Fibroblast of villous mesenchyme (primary cell): ENCODE results near the gene TRABD2B. TPM values are rescaled to one million over a fixed set of nuclear protein-coding genes. Genes with fewer than 3 reads are reported as not detected.

Experiments used
- DNase-seq: peaks from one replicate; pipeline ENCODE4 v3.0.0-alpha.2; 2010; ENCODE audit warnings: low read depth
- H3K4me3 ChIP-seq: 2 replicates; pipeline ENCODE4 v1.5.1; 2011; ENCODE audit warnings: low read depth, mild to moderate bottlenecking, low read length
- total RNA-seq: library from RNA; depleted of rRNA; stranded (reverse); fragments of >200 nt; gene quantifications from 2 replicates; pipeline ENCODE4 v1.2.3, GENCODE V29; 2012
- TF ChIP-seq, protein P1 (sequence below): IDR thresholded peaks from 2 replicates; pipeline ENCODE4 v1.5.1; 2012; ENCODE audit warnings: low read depth, mild to moderate bottlenecking, low read length; ENCODE audit not compliant: insufficient read depth

The TRABD2B gene
- total RNA-seq, 1 donor, result not detected

DNA sequence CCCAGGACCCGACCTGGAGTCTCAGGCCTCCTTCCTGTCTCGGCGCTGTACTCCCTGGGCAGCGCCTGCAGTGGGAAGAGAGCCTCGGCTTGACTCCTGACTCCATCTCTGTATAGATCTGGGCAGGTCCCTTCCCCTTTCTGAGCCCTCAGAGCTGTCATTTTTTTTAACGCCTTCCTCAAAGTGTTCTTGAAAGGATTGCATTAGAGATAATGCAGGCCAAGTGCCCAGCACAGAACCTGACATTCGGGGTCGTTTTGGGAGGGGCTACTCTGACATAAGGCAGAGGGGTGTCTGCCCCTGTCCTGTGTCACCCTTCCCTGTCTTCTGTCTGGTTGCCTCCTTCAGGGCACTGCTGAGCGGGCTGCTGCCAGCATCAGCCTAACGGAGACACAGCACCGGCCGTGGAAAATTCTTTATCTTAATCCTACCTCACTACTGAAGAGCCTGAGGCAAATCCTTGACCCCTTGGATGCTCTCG lies 271.6 kb downstream of the TRABD2B start:
- DNase-seq, result no peak
- H3K4me3 ChIP-seq, result no peak overlapping the region
- TF ChIP-seq, protein P1, sequence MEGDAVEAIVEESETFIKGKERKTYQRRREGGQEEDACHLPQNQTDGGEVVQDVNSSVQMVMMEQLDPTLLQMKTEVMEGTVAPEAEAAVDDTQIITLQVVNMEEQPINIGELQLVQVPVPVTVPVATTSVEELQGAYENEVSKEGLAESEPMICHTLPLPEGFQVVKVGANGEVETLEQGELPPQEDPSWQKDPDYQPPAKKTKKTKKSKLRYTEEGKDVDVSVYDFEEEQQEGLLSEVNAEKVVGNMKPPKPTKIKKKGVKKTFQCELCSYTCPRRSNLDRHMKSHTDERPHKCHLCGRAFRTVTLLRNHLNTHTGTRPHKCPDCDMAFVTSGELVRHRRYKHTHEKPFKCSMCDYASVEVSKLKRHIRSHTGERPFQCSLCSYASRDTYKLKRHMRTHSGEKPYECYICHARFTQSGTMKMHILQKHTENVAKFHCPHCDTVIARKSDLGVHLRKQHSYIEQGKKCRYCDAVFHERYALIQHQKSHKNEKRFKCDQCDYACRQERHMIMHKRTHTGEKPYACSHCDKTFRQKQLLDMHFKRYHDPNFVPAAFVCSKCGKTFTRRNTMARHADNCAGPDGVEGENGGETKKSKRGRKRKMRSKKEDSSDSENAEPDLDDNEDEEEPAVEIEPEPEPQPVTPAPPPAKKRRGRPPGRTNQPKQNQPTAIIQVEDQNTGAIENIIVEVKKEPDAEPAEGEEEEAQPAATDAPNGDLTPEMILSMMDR, result no peak

DNA sequence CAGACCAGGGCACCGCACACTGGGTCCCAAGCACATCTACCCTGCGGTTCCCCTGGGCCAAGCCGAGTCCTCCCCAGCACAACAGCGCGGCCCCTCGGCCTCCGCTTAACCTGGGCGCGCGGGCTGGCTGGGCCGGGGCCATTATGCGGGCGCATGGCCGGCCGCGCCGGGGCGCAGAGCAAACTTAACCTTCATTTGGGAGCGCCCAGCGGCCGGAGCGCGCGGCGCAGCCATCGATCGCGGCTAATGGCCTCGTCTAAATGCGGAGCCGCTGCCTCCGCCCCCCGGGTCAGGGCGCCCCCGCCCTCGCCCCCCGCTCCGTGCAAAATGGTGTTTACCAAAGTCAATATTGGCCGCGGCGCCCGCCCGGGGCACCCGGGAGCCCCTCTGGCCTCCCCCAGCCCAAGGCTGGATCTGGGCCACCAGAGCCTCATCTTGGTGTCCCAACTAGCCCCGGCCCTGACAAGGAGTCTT lies 272.1 kb downstream of the TRABD2B start:
- no peak for DNase-seq
- TF ChIP-seq, protein P1, result no peak
- H3K4me3 ChIP-seq, result no peak overlapping the region

DNA sequence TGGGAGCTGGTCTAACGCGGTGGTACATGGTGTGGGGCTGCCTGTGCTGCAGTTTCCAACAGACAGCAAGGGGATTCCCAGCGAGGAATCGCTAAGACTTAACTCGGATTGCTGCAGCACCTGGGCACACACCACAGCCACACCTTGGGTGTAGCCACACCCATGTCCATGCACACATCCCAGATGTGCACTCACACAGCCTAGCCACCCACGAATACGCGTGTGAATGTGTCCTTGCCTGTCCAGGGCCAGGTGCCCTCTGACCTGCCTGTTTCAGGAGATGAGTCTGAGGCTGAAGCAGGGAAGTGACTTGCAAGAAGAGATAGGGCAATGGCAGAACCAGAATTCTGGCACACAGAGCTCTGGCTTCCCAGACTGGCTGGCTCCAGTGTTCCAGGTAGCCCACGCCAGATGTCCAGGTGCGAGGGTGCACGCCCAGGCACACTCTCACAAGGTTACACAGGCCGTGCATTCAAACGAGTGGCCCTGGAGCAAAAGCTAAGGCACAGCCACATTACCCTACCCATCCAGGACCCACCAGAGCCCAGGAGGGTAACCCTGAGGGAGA lies 272.7 kb downstream of the TRABD2B start:
- DNase-seq, result no peak
- TF ChIP-seq, protein P1, result no peak
- no peak overlapping the region for H3K4me3 ChIP-seq

DNA sequence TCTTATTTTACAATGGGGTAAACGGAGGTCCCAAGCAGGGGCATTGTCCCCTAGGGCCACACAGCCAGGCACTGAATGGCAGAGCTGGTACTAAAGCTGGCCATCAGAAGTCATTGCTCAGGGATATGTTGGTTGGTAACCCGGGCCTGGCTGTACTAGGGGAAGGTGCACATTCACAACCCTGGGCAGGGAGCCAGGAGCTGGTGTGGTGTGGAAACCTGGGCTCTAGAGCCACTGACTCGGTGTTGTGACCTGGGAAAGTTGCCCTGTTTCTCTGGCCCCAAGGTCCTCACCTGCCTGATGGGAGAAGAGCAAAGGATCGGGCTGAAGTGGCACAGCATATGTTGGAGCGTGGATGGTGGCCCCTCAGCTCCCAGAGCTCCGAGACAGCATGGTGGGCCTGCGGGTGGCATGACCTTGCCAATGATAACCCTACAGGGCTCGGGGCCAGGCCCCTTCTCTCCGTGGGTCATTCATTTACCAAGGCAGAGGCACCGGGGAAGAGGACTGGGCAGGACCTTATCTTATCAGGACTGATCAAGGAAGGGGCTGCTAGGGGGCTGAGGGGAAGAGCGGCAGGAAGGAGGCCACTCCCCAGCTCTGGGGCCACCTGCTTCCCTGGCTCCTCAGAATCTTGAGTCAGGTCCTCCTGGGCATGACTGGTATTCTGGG lies 274.1 kb downstream of the TRABD2B start:
- no peak overlapping the region for H3K4me3 ChIP-seq
- DNase-seq, result no peak
- TF ChIP-seq, protein P1, result no peak

DNA sequence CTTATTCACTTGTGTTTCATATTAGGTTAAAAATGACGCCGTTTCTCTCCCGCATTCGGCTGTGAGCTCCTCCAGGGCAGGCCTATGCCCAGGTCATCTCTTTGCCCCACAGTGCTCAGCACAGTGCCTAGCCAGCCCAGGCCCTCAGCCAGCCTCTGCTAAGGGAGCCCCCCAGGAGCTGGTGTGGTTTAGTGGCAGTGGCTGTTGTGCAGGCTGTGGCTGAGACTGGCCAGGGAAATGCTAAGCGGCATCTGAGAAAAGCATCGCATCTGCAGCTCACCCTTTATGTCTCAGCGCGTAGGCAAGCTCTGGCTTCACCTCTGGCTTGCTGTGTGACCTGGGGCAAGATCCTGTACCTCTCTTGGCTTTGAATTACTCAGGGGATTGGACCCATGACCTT lies 275.1 kb downstream of the TRABD2B start:
- H3K4me3 ChIP-seq, result no peak overlapping the region
- no peak for DNase-seq
- TF ChIP-seq, protein P1, result no peak

DNA sequence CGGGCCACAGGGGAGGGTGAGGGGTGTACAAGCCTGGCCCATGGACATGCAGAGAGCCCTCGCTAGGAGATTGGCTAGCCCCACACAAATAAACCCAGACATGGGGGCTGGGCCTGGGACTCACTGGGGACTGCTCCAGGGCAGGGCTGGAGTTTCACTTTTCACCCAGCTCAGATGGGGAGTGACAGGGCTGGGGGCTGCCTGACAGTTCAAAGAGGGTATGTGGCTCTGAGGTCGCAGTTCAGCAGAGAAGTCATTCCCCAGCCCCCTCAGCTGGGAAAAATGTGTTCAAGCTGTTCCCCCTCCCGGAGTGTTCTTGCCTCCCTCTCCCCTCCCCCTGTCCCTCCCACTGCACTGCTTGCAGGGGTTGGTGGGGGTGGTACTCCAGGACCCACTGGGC lies 277.1 kb downstream of the TRABD2B start:
- DNase-seq, result no peak
- TF ChIP-seq, protein P1, result no peak

More for the DNA sequence above, 277.1 kb downstream of the TRABD2B start:
- no peak overlapping the region for H3K4me3 ChIP-seq
